ENCODE measurements around the gene UBL4B.

Gene UBL4B

GRCh38 chr1:110158261-110158660 lies 46.0 kb downstream of the UBL4B start:
- no peak for DNase-seq

- DNase-seq, result no peak
Measured at GRCh38 chr1:110159168-110159567, 46.9 kb downstream of the UBL4B start.

GRCh38 chr1:110160538-110161100 lies 48.4 kb downstream of the UBL4B start:
- DNase-seq, result no peak

GRCh38 chr1:110161165-110161564 lies 48.9 kb downstream of the UBL4B start:
- no peak for DNase-seq

GRCh38 chr1:110161849-110162248 lies 49.6 kb downstream of the UBL4B start:
- no peak for DNase-seq
